GM19239 (cell line): ENCODE results near the gene SLC2A8.

ENCODE experiments used
- DNase-seq: peaks from one replicate; pipeline ENCODE4 v3.0.0; 2011; ENCODE audit warnings: low spot score; ENCODE audit not compliant: insufficient read length
- FAIRE-seq: peaks from 2 replicates; lab custom pipeline; 2011; peaks lifted over from hg19 to GRCh38; lab: Jason Lieb, UNC

SLC2A8 gene

GRCh38 chr9:127398275-127398647 is 1.3 kb downstream of the SLC2A8 start:
- no peak for FAIRE-seq

GRCh38 chr9:127398715-127399400 is 1.9 kb downstream of the SLC2A8 start:
- DNase-seq = no peak
- no peak for FAIRE-seq

More at GRCh38 chr9:127398275-127398647, 1.3 kb downstream of the SLC2A8 start:
- no peak for DNase-seq

- DNase-seq = no peak
- no peak for FAIRE-seq
These were observed 2.8 kb downstream of the SLC2A8 start for GRCh38 chr9:127399736-127400269.

GRCh38 chr9:127402401-127403090 is 5.6 kb downstream of the SLC2A8 start:
- DNase-seq (no peak), FAIRE-seq (no peak)

- no peak for FAIRE-seq
- no peak for DNase-seq
These were observed 6.7 kb downstream of the SLC2A8 start for GRCh38 chr9:127403507-127404192.

GRCh38 chr9:127404631-127405030 is 7.7 kb downstream of the SLC2A8 start:
- DNase-seq = no peak

GRCh38 chr9:127405344-127406125 is 8.6 kb downstream of the SLC2A8 start:
- FAIRE-seq (no peak), DNase-seq (no peak)

More at GRCh38 chr9:127404631-127405030, 7.7 kb downstream of the SLC2A8 start:
- no peak for FAIRE-seq

GRCh38 chr9:127406799-127407491 is 10.0 kb downstream of the SLC2A8 start:
- FAIRE-seq (no peak), DNase-seq (no peak)

GRCh38 chr9:127407492-127407843 is 10.5 kb downstream of the SLC2A8 start:
- no peak for FAIRE-seq
- DNase-seq = no peak

GRCh38 chr9:127411122-127411521 is 14.2 kb downstream of the SLC2A8 start:
- no peak for FAIRE-seq
- DNase-seq = no peak

GRCh38 chr9:127415141-127415540 is 18.2 kb downstream of the SLC2A8 start:
- DNase-seq = no peak
- FAIRE-seq = no peak

- no peak for DNase-seq
- FAIRE-seq = no peak
These were observed 18.7 kb downstream of the SLC2A8 start for GRCh38 chr9:127415657-127416056.

- FAIRE-seq (no peak), DNase-seq (no peak)
These were observed 20.4 kb downstream of the SLC2A8 start for GRCh38 chr9:127417131-127418036.

- FAIRE-seq = no peak
- DNase-seq = no peak
These were observed 21.1 kb downstream of the SLC2A8 start for GRCh38 chr9:127418037-127418471.

GRCh38 chr9:127419348-127419747 is 22.4 kb downstream of the SLC2A8 start:
- DNase-seq (no peak), FAIRE-seq (no peak)

- DNase-seq (no peak), FAIRE-seq (no peak)
These were observed 24.1 kb downstream of the SLC2A8 start for GRCh38 chr9:127421057-127421456.

GRCh38 chr9:127422133-127422782 is 25.3 kb downstream of the SLC2A8 start:
- DNase-seq = no peak
- FAIRE-seq = no peak

- no peak for FAIRE-seq
- DNase-seq = no peak
These were observed 25.8 kb downstream of the SLC2A8 start for GRCh38 chr9:127422787-127423186.
